HL-60/S4 treated with phorbol 12-myristate 13-acetate at 8.2 ng/mL for 4 days and 3 days (cell line): ENCODE data around the gene RAB11A.
"Not testable (repeated sequence)": the region's sequence is repeated elsewhere in the genome, so short reads cannot be mapped to it uniquely, and the experiment has no call there.

Experiments used
- in situ Hi-C: fragments of 300-500 bp; cut with MboI; formaldehyde crosslinking; loops from 2 replicates; pipeline ENCODE4 v1.15.0; 2022; ENCODE audit warnings: low sequenced_read_pairs

The RAB11A gene

GRCh38 chr15:65841121-65841930 is 28.0 kb upstream of the RAB11A start:
- in situ Hi-C loops, result no loop called here

DNA sequence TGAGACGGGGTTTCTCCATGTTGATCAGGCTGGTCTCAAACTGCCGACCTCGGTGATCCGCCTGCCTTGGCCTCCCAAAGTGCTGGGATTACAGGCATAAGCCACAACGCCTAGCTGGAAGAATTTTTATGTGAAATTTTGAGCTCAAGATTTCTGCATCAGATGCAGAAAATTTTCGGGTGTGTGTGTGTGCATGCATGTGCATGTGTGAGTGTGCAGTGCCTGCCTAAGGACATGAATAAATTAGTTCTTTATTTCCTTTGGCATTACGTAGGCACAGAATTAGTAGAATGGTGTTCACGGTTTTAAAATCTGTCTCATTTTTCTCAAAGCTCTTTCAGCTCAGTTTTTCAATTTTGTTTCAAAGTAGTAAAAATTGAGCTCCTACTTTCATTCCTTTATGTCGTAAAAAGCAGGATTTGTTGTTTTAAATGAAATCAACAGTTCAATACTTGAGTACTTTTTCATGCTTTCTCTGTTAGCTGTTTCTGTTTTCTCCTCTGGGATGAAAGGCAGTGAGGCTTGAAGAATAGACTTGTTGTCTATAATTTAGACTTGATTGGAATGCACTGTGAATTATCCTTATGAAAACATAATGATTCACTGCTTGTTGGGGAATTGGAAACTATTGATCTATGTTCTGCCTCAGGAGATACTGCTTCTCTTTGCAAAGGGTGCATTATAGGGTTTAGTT is 23.3 kb upstream of the RAB11A start:
- in situ Hi-C loops, result no loop called here

DNA sequence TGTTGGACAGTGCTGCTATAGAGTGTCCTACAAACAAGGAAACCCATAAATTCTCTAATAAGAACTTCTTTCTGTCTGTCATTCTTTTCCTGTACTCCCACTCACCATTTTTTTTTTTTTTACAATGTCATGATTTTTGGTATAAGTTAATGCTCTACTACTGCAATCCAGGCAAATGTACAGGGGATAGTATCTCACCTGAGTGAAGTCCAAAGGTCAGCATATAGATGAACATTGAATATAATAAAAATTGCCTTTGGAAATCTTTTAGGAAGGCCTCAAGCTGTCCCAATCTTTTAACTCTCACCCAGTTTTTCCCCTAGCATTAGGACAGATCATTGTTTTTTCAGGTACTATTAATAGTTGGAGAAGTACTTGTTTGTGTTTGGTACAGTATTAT is 21.3 kb upstream of the RAB11A start:
- in situ Hi-C loops, result no loop called here

DNA sequence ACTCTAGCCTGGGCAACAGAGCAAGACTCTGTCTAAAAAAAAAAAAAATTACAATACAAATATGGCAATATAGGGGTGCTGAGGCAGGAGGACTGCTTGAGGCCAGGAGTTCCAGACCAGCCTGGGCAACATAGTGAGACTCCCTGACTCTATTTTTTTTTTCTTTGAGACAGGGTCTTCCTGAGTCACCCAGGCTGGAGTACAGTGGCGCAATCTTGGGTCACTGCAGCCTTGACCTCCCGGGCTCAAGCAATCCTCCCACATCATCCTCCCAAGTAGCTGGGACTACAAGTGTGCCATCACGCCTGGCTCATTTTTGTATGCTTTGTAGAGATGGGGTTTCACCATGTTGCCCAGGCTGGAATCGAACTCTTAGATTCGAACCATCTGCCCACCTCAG is 17.3 kb upstream of the RAB11A start:
- in situ Hi-C loops, result no loop called here

DNA sequence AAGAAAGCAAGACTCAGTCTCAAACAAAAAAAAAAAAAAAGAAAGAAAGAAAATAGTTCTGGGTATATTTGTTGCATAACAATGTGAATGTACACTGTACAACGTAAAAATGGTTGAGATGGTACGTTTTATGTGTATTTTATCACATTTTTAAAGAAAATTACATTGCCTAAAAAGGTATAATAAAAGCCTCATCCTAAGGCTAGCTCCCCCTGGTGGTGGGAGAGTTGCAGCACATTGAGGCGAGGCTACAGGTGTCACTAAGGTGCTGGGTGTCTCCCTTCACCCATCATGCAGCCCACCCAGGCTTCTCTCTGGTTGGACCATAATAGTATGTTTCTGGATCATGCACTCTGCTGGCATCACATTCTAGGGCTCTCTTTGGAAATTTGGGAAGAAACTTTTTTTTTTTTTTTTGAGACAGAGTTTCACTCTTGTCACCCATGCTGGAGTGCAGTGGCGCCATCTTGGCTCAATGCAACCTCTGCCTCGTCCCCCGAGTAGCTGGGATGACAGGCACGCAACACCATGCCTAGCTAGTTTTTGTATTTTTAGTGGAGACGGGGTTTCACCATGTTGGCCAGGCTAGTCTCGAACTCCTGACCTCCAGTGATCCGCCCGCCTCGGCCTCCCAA is 12.4 kb upstream of the RAB11A start:
- in situ Hi-C loops, result no loop called here

GRCh38 chr15:65857718-65858402 is 11.4 kb upstream of the RAB11A start:
- in situ Hi-C loops, result no loop called here

GRCh38 chr15:65862682-65863081 is 6.6 kb upstream of the RAB11A start:
- in situ Hi-C loops, result no loop called here

DNA sequence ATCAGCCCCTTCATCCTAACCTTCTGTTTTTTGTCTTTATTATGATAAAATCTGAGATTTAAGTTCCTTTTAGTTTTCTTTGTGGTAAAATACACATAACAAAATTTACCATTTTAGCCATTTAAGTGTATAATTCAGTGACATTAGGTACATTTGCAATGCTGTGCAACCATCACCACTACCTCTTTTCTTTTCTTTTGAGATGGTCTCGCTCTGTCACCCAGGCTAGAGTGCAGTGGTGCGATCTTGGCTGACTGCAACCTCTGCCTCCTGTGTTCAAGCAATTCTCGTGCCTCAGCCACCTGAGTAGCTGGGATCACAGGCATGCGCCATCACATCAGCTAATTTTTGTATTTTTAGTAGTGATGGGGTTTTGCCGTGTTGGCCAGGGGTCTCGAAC is 6.2 kb upstream of the RAB11A start:
- in situ Hi-C loops, result no loop called here

GRCh38 chr15:65867244-65867643 is 2.0 kb upstream of the RAB11A start:
- in situ Hi-C loops, result no loop called here

GRCh38 chr15:65867933-65868332 is 1.4 kb upstream of the RAB11A start:
- in situ Hi-C loops, result not testable (repeated sequence)

GRCh38 chr15:65868546-65869125 is 655 bp upstream of the RAB11A start:
- in situ Hi-C loops, result no loop called here

DNA sequence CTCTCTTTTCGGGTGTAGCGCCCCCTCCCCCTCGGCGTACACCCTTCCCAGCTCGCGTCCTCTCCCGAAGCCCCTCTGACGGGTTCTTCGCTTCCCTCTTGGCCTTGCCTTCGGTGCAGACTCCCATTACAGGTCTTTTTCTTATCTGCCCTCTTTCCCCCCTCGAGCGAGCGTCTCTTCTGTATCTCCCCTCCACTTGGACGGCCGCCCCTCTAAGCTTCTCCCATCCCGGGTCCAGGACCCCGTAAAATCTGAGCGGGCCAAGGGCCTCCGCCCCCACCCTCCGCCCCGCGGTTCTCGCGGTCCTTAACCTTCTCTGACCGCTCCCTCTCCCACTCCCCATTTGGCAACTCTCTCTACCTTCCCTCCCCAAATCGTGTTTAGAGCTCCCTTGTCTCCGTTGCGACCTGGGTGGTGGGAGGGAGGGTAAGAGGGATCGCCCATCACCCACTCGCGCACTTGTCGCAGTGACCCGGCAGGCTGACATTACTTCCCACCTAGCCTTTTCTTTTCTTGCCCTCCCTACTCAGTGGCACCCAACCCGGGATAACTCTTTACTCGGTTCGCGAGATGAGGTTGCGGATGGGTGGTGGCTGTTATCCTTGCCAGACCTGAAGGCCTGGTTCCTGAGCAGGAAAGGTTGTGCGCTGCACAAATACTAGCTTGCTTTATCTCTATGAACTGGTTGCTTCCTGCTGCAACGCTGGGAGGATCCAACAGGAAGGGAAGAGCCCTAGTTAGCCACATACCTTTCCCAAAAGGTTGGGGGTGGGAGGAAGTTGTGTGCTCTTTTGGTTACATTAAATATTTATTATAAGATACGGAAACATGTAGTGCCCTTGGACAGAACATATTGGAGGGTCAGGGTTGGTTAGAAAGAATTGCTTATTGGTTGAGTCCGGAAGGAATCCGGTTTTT is 922 bp downstream of the RAB11A start:
- in situ Hi-C loops, result no loop called here

DNA sequence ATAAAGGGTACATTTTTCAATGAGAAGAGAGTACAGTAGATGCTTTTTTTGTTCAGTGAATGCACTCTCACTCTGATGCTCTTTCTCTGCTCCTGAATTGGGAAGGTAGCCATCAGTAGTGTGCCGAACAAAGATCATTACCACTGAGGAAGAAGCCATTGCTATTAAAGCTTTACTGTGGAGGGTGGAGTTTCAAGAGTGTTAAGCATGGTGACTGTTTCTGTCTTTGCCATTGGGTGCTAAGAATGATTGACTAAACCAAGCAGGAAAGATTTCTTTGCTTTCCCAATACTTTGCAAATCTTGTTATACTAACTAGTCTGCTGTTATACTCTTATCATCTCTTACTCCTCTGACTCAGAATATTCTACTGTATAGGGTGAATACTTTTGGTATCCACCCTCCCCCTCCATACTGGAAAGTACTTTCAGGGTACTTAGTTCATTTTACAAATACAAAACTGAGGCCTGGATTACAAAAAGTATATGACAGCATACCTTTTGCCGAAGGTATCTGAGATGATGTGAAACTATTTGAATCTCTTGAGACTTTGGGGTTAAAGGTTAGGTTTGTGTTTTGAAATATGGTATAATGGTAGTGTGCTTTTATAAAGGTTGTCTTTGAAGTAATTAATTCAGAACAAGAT is 1.7 kb downstream of the RAB11A start:
- in situ Hi-C loops, result no loop called here

DNA sequence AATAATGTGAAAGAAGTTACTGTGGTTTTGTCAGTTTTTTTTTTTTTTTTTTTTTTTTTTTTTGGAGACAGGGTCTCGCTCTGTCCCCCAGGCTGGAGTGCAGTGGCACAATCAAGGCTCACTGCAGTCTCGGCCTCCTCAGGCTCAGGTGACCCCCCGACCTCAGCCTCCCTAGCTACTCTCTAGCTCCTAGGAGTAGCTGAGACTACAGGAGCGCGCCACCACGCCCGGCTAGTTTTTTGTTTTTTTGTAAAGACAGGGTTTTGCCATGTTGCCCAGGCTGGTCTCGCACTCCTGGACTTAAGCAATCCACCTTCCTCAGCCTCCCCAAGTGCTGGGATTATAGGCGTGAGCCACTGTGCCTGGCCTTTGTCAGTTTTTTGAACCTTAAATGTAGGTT is 2.6 kb downstream of the RAB11A start:
- in situ Hi-C loops, result not testable (repeated sequence)

DNA sequence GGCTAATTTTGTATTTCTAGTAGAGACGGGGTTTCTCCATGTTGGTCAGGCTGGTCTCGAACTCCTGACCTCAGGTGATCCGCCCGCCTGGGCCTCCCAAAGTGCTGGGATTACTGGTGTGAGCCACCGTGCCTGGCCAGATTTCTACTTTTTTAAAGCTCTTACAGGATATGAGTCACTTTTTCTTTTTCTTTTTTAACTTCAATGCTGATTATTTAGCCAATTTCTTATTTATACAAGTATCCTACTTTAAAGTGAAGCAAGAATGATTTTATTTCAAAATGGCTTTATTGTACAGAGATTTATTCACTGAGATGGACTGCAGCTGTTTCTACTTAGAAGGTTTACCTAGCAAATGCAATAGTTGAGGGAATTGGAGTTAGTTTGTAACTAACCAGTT is 3.3 kb downstream of the RAB11A start:
- in situ Hi-C loops, result not testable (repeated sequence)

DNA sequence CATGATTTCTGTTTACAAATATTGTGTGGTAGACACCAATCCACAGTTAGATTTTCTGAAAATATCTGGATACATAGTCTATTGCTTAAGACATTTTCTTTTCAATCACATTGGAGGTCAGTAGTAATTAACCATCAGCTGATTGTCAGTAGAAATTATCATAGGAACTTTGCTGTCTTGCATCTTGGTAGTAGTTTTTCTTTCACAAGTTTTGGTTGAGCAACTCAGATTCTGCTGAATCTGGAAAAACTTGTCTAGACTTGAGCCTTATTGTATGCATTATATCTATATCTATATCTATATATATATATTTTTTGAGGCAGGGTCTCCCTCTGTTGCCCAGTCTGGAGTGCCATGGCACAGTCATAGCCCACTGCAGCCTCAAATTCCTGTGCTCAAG is 4.0 kb downstream of the RAB11A start:
- in situ Hi-C loops, result no loop called here

- in situ Hi-C loops, result no loop called here
These were observed 6.2 kb downstream of the RAB11A start for GRCh38 chr15:65875458-65875857.

DNA sequence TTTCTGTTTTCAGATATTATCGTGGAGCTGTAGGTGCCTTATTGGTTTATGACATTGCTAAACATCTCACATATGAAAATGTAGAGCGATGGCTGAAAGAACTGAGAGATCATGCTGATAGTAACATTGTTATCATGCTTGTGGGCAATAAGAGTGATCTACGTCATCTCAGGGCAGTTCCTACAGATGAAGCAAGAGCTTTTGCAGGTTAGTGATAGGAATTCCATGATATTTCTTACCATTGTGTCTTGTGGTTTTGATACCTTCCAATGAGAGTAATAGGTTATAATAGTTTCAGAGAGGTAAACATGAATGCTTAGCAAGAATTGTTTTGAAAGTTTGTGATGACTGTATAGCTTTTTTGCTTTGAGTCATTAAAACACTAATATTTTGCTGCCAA is 8.5 kb downstream of the RAB11A start:
- in situ Hi-C loops, result no loop called here

DNA sequence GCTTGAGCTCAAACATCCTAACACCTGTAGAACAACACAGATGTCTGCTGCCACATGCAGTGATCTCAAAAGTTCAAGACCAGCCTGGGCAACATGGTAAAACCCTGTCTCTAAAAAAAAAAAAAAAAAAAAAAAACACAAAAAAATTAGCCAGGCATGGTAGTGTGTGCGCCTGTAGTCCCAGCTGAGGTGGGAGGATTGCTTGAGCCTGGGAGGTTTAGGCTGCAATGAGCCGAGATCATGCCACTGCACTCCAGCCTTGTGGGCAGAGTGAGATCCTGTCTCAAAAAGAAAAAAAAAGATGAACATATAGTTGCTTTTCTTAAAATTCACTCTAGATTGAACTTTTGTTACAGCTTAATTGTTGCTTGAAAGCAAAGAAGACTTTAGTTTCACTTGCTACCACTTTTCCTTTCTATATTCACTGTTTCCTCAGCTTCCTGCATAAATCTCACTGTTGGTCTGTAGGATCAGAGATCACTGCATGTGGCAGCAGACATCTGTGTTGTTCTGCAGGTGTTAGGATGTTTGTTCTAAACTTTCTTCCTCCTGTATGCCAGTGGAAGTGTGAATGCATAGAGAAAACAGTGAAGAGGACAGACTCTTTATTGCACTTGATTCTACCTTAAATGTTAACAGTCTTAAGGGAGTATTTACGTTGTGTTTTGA is 12.6 kb downstream of the RAB11A start:
- in situ Hi-C loops, result no loop called here
